ENCODE measurements around the gene NKX6-1. TPM values are rescaled to one million over a fixed set of nuclear protein-coding genes. Genes with fewer than 3 reads are reported as not detected.

The NKX6-1 gene
- total RNA-seq, 1 donor from 2014 or later = not detected

DNA sequence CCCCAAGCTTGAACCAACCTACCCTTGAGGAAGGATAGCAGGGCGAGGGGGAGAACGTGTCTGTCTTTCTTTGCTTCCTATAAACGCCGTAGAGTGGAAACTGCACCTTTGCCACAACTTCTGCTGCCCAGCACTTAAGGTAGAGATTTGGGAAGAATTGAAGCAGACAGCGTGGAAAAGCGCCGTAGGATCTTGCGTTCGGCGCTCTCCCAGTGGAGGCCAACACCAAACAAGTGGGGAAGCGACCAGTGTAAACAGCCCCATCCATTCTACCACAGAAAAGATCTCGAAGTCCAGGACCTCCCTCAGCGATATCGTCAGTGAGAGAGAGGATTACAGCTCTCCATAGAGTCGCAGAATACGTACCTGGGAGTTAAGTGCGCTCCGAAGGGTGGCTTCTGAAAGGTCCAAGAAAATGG, 3.9 kb upstream of the NKX6-1 start:
- H3K4me3 Mint-ChIP-seq = no peak overlapping the region
- ChIA-PET POLR2A (no interaction called here), CTCF (no interaction called here)
- ATAC-seq (ENCODE audit: low read depth) = no peak
- no peaks in the 10 kb centered on the region for H3K36me3 Mint-ChIP-seq (ENCODE audit: low read depth)
- peaks cover 5% of the 10 kb centered on the region for H3K9me3 Mint-ChIP-seq
- TF ChIP-seq, protein P1, sequence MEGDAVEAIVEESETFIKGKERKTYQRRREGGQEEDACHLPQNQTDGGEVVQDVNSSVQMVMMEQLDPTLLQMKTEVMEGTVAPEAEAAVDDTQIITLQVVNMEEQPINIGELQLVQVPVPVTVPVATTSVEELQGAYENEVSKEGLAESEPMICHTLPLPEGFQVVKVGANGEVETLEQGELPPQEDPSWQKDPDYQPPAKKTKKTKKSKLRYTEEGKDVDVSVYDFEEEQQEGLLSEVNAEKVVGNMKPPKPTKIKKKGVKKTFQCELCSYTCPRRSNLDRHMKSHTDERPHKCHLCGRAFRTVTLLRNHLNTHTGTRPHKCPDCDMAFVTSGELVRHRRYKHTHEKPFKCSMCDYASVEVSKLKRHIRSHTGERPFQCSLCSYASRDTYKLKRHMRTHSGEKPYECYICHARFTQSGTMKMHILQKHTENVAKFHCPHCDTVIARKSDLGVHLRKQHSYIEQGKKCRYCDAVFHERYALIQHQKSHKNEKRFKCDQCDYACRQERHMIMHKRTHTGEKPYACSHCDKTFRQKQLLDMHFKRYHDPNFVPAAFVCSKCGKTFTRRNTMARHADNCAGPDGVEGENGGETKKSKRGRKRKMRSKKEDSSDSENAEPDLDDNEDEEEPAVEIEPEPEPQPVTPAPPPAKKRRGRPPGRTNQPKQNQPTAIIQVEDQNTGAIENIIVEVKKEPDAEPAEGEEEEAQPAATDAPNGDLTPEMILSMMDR (IDR thresholded peaks at IDR 0.05) = no peak
- DNase-seq = no peak
- peaks cover 14% of the 10 kb centered on the region for H3K4me1 Mint-ChIP-seq
- no peak overlapping the region for H3K27ac Mint-ChIP-seq
- peaks cover 66% of the 10 kb centered on the region for H3K27me3 Mint-ChIP-seq
- intact Hi-C loops (cut with micrococcal nuclease) = loop anchor here (5.0 kb wide), 1 partner anchor 79 kb away; the partner anchor contains the start of gene CDS1

DNA sequence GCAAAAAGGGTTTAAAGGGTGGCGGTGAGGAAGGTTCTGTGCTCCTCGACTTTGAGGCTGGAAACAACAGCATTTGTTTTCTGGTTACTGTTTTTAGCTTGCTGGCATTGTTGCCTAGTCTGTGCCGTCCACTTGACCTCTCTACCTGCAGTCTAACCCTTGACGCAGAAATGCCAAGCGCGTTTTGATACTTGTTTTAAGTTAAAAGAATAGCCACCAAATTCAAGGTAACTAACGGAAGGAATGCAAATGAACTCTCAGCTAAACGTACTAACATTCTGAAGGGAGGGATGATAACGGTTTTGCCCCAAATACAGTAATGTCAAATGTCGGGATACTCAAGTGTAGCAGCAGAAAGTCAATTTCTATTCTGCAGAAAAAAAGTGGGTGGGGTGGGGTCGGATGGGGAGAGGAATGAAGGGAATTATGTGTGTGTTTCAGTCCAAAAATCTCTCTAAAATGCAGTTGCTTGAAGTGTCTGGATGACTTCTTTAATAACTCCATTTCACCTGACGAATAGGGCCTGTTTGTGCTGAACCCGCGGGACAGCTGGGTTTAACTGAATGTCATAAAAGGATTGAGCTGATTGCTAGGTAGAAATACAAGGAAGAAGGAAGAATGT, 3.4 kb upstream of the NKX6-1 start:
- DNase-seq (no peak), ATAC-seq (ENCODE audit: low read depth) (no peak)
- intact Hi-C loops (cut with micrococcal nuclease) = loop anchor here (5.0 kb wide), 1 partner anchor 80 kb away; the partner anchor contains the start of gene CDS1
- H3K4me1 Mint-ChIP-seq = peaks cover 14% of the 10 kb centered on the region
- CTCF ChIA-PET = no interaction called here
- peaks cover 66% of the 10 kb centered on the region for H3K27me3 Mint-ChIP-seq
- no peaks in the 10 kb centered on the region for H3K36me3 Mint-ChIP-seq (ENCODE audit: low read depth)
- TF ChIP-seq, protein P1 (IDR thresholded peaks at IDR 0.05) = no peak
- no peak overlapping the region for H3K27ac Mint-ChIP-seq
- no peak overlapping the region for H3K4me3 Mint-ChIP-seq
- H3K9me3 Mint-ChIP-seq = peaks cover 5% of the 10 kb centered on the region
- POLR2A ChIA-PET = no interaction called here

DNA sequence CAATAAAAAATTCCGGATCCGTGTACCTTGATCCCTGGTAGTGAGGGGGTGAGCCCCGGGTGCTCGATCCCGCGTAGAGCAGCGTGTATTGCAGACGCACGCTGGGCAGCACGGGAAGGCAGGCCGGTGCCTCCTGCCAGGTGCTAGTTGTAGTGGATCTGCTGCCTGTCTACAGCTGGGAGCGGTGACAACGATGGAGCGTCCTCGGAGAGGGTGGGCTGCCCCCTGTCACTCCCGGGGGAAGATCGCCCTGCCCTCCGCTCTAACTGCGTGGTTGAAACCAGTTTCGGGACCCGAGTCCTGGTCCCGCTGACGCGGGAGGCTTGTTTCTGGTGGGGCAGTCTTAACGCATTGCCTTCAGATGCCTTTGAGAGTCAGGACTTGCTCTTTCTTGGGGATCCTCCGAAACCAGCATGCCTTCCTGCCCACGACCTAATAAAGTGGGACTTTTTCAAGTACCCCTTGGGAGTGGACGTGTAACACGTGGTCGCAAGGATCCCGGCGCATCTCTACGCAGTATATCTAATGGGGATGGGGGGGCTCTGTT, 2.7 kb upstream of the NKX6-1 start:
- Mint-ChIP-seq H3K4me3 (no peak overlapping the region), H3K9me3 (peaks cover 5% of the 10 kb centered on the region), H3K27me3 (peaks cover 71% of the 10 kb centered on the region), H3K36me3 (ENCODE audit: low read depth) (no peaks in the 10 kb centered on the region), H3K27ac (no peak overlapping the region), H3K4me1 (peaks cover 19% of the 10 kb centered on the region)
- TF ChIP-seq, protein P1 (IDR thresholded peaks at IDR 0.05) = no peak
- ChIA-PET CTCF (no interaction called here), POLR2A (no interaction called here)
- ATAC-seq (ENCODE audit: low read depth) (no peak), DNase-seq (no peak)
- intact Hi-C loops (cut with micrococcal nuclease) = loop anchor here (5.0 kb wide), 1 partner anchor 81 kb away; the partner anchor contains the start of gene CDS1

DNA sequence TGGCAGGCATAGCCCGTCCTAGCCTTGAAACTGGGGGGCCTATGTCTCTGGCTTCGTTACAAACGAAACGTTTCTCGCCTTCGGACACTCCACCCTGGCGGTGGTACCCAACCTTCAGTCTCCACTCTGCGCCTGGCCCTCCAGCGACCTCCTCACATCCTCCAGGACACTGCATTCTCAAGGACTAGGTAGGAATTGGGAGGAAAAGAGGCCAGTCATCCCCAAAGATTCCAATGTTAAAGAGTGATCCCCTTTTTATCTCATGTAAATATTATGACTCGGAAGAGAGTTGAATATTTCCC, 2.1 kb upstream of the NKX6-1 start:
- Mint-ChIP-seq H3K9me3 (peaks cover 5% of the 10 kb centered on the region), H3K27ac (no peak overlapping the region), H3K36me3 (ENCODE audit: low read depth) (no peaks in the 10 kb centered on the region), H3K4me3 (no peak overlapping the region), H3K27me3 (peaks cover 75% of the 10 kb centered on the region), H3K4me1 (peaks cover 21% of the 10 kb centered on the region)
- DNase-seq (no peak), ATAC-seq (ENCODE audit: low read depth) (no peak)
- POLR2A ChIA-PET = no interaction called here
- TF ChIP-seq, protein P1 (IDR thresholded peaks at IDR 0.05) = no peak
- CTCF ChIA-PET = no interaction called here
- intact Hi-C loops (cut with micrococcal nuclease) = loop anchor here (5.0 kb wide), 1 partner anchor 81 kb away; the partner anchor contains the start of gene CDS1

DNA sequence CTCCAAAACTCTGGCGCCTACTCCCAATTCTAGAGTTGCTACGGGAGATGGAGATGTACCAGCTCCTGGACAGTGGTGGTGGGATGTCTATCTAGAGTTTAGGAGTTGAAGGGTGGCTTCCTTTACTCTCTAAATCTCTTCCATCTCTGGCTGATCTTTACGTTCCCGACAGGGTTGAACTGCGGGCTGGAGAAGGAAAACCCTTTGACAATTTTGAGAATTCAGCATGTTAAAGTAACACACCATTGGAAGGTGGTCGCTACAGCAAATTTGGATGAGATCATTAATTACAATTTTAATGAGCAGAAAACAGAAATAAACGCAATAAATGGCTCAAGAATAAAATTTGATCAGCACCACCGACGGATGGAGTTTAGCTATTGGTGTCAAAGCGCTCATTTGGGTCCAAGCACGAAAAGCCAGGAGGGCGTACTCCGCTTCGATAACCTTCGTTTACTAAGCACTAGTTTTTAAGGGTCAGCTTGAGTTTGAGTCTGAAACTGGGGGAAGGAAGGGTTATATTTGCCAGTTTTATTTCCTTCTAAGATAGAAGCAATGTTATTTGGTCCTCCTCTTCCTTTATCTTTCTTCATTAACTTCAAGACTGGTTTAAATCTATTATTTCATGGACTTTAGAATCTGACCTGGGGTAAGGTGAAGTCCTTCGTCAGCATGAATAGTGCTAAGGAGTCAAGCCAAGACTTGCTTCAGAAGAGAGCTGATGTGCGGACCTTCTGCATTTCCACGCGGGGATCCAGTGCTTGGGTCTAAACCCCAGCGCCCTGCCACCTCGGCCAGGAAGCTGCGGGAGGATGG, 1.5 kb upstream of the NKX6-1 start:
- TF ChIP-seq, protein P1 (IDR thresholded peaks at IDR 0.05) = no peak
- Mint-ChIP-seq H3K27me3 (peaks cover 75% of the 10 kb centered on the region), H3K9me3 (peaks cover 6% of the 10 kb centered on the region), H3K4me1 (peaks cover 21% of the 10 kb centered on the region), H3K36me3 (ENCODE audit: low read depth) (peaks cover under 1% of the 10 kb centered on the region), H3K4me3 (no peak overlapping the region), H3K27ac (no peak overlapping the region)
- intact Hi-C loops (cut with micrococcal nuclease) = loop anchor here (5.0 kb wide), 1 partner anchor 82 kb away; the partner anchor contains the start of gene CDS1
- no peak for ATAC-seq (ENCODE audit: low read depth)
- no peak for DNase-seq
- CTCF ChIA-PET = no interaction called here
- POLR2A ChIA-PET = no interaction called here
